Right renal cortex interstitium (tissue), 3 donors: ENCODE data around the gene RPL18A. TPM values are rescaled to one million over a fixed set of nuclear protein-coding genes. Genes with fewer than 3 reads are reported as not detected.

ENCODE experiments used
- DNase-seq, 3 donors: peaks; one replicate each; pipeline ENCODE4 v3.0.0-alpha.2; 2013; ENCODE audit warnings: low read depth in 3 of 3, low spot score in 2 of 3
- polyA plus RNA-seq, 3 donors: library from polyadenylated mRNA; unstranded; fragments of 120-200 nt; gene quantifications; one replicate each; pipeline ENCODE4 v1.2.1, GENCODE V29; 2013; ENCODE audit not compliant: insufficient read length in 3 of 3

The RPL18A gene
- 100 to 1,000 TPM; 782 to 939 (median 817) TPM for polyA plus RNA-seq

DNA sequence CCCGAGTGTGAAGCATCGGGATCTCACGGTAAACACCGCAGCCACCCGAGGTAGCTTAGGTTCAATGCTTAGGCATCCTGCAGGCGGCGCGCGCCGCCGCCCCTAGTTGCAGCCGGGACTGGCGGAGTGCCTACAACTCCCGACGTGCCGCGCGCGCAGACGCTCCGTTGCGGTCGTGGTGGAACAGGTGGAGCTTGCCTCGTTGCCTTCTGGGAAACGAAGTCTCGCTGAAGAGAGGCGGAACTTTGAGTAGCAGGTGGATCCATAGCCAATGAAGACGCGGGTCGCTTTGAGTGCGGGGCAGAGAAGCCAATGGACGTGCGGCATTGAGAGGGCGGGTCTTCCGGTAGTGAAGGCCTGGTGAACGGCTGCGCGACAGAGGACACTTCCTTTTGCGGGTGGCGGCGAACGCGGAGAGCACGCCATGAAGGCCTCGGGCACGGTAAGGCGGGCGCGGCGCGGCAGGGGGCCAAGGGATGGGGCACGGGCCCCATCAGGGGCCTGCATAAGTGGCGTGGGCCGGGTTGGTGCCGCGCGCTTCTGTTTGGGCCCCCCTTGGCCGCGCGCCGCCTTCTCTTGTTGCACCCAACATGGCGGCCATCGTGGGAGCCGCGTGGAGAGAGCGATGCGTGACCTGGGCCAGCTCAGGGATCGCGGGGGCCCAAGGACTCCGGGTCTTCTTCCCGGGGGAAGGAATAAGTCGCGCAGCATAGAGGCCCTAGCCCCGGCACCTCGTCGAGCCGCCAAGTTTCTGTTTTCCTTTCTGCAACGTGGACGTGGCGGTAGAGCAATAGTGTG is at the start of gene RPL18A:
Gene RPL18A, plus strand, starts transcription at position 378 of the 798 bp plus-strand sequence. Its CDS starts 47 bp downstream, at position 425.
- peak; percentile 96 to 97 (median 96) for DNase-seq

DNA sequence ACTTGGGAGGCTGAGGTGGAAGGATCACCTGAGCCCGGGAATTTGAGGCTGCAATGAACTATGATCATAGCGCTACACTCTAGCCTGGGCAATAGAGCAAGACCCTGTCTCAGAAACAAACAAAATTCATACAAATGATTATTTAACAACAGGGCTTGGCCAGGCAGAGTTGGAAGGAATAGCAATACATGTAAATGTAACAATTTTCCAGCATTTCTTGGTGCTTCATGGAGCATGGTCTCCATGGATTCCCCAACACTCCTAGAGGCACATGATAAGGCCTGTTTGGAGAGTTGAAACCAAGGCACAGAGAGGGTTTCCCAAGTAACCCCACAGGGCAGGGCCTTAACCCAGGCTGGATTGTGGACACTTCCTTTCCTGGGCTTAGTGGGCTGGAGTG is 48.6 kb upstream of the RPL18A start:
- no peak for DNase-seq

DNA sequence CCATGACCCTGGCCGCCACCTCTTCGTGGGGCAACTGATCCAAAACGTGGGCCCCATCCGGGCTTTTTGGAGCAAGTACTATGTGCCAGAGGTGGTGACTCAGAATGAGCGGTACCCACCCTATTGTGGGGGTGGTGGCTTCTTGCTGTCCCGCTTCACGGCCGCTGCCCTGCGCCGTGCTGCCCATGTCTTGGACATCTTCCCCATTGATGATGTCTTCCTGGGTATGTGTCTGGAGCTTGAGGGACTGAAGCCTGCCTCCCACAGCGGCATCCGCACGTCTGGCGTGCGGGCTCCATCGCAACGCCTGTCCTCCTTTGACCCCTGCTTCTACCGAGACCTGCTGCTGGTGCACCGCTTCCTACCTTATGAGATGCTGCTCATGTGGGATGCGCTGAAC is 48.0 kb upstream of the RPL18A start:
- DNase-seq: no peak

DNA sequence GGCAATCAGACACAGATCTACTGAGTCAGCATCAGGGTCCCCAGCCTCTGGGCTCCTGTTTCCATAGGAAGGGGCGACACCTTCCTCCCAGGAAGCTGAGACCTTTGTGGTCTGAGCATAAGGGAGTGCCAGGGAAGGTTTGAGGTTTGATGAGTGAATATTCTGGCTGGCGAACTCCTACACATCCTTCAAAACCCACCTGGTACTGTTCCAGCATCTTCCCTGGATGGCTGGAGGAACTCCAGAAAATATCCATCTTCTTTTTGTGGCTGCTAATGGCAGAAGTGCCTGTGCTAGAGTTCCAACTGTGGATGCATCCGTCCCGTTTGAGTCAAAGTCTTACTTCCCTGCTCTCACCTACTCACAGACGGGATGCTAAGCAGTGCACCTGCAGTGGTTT is 47.6 kb upstream of the RPL18A start:
- DNase-seq: no peak

DNA sequence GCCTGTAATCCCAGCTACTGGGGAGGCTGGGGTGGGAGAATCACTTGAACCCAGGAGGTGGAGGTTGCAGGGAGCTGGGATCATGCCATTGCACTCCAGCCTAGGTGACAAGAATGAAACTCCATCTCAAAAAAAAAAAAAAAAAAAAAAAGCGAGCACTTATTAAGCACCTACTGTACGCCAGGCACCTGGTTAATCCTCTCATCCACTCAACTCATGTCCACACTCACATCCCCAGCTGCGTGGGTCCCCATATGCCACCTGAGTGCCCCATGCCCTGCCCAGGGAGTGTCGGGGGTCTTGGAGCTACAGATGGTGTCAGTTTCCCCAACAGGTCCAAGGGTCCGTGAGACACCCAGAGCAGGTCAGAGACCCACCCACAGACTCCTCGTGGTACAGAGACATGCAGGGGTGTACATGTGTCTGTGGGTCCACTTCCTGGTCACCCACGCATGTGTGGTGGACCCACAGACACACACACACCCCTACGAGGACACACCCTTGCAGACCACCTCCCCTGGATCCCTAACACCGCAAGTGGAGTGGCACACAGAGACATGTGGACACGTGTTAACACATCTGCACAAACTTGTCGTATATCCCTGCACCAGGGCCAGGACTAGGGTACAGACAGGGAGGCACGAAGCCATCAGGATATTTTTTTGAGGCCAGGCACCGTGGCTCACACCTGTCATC is 41.9 kb upstream of the RPL18A start:
- DNase-seq: no peak

DNA sequence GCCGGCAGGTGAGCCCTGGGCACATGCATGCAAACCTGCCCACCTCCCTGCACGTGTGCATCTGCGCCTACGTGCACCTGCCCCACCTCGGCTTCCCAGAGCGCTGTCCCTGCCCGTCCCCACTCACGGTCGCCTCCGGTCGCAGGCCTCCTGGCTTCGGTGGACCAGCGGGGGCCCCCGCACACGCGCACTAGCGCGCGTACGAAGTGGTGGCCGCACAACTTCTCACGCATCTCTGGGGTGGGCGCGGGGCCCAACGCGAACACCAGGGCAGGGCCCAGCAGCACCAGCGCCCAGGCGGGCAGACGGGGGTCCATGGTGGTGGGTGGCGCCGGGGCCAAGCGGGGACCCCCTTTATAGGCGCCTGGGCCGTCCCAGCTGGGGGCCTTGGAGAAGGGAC is 38.5 kb upstream of the RPL18A start, which contains the start of gene INSL3:
Gene INSL3, minus strand, starts transcription at position 330 of the 400 bp plus-strand sequence. Its CDS starts 13 bp downstream, at position 317.
- no peak for DNase-seq

DNA sequence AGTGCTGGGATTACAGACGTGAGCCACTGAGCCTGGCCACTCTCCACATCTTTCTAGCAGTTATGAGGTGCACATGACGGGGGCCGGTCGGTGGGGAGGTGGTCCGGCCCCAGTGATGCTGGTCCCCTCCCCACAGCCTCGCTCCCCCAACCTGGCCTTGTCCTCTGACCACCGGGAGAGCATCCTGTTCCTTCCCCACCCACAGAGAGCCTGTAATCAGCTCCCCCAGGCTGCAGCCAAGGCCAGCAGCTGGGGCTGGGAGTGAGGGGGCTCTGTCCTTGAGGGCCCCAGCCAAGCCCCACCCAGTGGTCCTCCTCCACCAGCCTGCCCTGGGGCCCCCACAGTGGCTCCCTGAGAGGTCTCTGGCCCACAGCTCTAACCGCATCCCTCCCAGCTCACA is 35.4 kb upstream of the RPL18A start:
- no peak for DNase-seq

DNA sequence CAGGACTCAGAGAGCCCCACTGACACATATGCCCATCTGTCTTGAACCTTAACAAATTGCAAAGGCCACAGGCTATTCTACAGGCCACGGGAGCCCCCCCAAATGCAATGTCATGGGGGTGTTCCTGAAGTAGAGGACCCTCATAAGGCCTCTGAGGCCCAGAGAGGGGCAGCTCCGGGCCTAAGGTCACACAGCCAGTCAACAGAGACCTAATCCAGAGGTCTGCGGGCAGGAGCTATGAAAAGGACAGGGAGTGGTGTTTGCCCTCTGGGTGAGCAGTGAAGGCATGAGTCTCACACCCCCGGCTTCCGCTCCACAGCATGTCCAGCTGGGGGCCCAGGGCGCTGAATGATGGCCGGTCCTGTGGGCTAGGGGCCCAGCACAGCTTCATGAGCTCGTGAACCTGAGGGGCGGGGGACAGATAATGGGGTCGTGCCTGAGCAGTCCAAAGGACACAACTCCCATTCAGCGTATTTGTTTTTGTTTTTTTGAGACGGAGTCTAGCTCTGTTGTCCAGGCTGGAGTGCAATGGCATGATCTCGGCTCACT is 33.1 kb upstream of the RPL18A start:
- no peak for DNase-seq

DNA sequence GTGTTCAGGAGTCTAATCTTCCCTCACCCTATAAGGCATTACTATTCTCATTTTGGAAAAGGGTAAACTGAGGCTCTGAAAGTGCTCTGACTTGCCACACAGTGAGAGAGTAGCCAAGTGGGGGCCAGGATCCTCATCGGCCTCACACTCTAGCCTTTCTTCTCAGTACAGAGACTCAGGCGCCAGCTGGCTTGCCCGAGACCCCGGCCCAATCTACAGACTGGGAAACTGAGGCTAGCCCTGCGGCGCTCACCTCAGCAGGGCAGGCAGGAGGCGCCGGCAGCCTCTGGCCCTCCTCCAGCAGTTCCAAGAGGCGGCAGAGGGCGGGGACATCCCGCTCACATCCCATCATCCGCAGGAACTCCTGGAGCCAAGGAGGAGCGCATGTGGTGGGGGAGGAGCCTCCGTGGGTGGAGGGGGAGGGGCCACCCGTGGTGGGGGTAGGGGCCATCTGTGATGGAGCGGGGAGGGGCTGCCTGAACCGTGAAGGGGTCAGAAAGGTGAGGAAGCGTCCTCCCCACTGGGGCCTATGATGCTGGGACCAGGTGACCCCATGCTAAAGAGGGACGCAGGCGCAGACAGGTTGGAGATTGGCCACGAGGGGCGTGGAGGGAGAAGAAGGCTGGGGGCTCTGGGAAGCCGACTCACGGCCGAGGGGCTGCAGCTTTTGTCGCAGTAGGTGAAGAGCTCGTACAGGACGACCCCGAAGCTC is 29.7 kb upstream of the RPL18A start:
- DNase-seq: peak in 1 of 3 donors; percentile 16

DNA sequence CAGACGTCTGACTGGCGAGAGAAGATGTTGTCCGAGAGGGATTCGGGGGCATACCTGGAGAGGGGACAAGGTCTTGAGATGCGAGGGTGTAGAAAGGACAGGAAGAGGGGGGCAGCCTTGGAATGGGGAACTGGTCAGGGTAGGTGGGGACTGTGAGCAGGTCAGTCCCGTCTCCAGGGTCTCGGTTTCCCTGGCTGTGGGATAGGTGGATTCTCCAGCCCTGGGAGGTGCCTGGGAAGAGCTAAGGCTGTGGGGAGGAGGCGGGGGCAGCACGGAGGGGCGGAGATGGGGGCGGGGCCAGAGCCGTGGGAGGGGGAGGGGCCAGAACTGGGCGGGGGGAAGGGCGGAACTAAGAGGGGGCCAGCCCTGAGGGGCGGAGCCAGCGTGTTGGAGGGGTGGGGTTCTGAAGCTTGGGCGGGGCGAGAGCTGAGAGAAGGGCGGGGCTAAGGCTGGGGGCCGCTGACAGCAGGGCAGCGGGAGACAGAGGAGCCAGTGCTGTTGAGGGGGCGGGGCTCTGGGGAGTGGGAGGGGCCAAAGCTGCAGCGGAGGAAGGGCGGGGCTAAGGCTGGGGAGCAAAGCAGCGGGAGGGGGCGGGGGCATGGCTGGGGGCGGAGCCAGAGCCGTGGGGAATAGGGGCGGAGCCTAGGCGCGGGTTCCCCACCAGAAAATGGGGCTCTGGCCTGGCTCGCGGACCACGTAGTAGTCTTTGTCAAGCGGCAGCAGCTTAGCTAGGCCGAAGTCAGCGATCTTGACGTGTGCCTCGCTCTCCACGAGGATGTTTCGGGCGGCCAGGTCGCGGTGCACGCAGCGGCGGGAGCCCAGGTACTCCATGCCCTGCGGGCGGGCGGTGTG is 28.9 kb upstream of the RPL18A start:
- DNase-seq: peak in 1 of 3 donors; percentile 21

DNA sequence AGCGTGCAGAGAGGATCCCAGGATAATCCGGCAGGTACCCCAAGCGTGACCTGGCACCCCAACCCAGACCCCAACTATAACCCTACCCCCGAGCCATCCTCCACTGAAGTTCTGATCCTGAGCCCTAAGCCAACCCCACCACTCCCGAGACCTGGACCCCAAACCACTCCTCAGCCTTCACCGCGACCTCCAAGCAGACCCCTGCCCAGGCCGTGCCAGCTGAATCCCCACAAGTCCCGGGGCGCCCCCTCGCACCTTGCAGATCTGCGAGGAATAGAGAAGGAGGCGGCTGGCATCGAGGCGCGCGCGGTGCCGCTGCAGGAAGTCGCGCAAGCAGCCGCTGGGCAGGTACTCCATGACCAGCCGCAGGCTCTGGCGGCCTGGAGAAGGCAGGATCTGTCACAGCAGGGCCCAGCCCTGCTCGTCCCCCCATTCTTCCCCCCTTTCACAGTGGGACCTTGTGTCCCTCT is 28.3 kb upstream of the RPL18A start:
- no peak for DNase-seq

DNA sequence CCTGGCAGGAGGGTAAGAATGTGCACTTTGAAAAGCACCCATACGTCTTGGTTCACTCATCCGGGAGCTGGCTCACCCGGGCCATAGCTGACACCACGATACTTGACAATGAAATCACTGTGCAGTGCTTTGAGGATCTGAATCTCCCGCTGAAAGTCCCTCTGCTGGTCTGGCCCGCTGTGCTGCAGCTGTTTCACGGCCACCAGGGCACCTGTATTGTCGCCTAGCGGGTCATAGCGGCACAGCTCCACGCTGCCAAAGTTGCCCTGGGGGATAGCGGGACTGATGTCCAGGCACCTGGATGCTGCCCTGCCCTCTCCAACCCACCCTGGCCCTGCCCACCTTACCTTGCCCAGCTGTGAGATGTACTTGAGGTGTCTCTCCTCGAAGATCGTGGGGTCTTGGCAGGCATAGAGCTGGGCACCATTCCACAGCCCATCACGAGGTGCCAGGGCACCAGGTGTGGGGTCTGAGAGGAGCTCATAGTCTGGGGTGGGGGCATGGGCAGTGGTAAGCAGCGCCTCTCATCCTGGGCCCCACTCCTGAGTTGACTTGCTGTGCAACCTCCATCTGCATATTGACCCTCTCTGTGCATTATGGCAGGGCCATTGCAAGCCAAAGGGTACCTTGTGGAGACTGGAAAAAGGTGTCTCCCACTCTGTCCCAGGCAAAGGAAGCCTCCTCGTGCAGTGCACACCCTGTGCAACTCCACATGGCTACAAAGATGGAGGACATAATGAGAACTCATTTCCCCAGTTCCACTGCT is 27.1 kb upstream of the RPL18A start:
- no peak for DNase-seq

DNA sequence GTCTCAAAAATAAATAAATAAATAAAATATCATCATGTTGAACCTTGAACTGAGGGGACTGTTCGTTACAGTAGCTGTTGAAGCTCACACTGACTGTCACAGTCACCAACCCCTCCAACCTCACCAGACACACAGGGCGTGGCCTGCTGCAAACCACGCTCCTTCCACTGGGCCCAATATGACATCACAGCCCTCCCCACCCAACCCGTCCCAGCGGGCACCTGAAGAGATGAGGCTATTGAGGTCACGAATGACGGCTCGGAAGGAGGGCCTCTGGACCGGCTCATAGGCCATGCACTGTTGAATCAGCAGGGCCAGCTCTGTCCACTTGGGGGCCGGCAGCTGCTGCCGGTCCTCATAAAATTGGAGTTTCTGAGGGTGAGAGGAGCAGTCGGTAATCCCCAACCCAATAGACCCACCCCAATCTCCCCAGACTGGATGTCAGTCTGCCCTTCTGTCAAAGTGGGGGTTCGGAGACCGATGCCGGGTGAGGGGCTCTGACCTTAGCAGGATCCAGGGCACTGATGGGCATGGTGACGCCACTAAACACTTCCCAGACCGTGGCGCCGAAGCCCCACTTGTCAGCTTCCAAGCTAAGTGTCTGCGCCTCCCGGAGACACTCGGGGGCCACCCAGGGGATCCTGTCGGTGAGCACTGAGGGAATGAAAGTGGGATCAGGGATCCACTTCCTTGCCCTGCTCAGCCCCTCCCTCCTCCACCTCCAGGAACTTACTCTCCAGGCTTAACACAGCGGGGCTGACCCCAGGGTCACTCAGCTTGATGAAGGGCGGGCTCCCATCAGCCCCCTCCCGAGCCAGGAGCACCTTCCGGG is 25.1 kb upstream of the RPL18A start:
- no peak for DNase-seq

DNA sequence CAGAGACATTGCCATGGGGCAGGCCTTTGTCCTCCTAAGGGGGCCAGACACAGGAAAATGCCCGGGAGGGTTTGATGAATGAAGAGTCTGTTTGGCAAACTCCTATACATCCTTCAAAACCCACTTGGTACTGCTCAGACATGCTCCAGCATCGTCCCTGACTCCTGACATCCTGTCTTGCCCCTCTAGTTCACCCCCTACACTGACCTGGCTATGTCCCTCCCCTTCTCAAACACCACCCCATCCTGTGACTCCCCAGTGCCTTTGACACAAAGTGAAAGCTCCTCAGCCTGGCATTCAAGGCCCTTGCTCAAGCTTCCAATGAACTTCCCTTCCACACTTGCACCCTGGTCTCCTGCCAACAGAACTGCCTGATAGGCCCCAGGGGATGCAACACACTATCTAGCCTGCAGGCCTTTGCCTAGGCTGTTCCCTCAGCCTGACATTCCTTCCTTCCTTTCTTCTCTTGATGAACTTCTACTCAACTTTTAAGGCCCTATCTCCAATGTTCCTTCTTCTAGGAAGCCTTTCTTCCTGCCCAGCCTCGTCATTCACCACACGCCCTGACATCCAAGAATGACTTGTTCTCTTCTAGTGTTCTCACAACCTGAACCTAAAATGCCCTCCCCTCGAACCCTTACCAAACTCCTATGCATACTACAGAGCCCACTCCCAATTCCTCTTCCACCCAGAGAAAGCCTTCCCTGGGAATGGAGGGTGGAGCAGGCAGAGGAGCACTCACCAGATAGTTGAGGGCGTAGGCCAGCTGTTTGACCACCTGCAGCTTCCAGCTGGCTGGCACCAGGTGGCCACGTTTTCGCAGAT is 24.3 kb upstream of the RPL18A start:
- no peak for DNase-seq

DNA sequence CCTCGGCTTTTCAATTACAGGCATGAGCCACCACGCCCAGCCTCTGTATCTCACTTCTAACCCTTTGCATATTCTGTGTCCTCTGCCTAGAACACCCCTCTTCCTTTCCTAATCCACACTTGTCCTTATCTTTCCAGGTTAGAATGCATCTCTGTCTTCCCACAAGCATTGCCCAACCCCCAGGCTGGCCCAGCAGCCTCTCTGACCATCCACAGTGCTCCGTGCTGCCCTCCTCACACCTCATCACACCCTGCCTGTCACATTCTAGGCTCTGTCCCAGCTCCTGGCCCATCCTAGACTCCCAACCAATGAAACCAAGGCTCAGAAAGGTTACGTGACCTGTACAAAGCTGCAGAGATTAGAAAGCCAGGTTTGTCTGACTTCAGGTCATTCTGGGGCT is 23.2 kb upstream of the RPL18A start:
- DNase-seq: no peak

DNA sequence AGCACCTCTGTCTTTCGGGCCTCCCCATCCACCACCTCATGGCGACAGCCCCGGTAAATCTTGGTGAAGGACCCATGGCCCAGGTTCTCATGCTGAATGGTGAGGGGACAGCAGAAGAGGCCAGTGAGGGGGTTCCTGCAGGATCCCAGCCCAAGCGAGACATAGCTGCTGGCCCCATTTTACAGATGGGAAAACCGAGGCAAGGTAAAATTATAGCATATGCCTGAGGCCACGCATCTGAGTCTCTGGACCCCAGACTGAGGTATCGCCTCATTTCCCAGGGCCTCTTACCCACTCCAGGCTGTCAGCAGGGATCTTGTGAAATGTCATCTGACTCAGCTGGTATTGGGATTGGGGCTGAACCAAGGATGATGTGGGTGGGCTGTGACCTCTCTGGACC is 21.7 kb upstream of the RPL18A start:
- DNase-seq: no peak

DNA sequence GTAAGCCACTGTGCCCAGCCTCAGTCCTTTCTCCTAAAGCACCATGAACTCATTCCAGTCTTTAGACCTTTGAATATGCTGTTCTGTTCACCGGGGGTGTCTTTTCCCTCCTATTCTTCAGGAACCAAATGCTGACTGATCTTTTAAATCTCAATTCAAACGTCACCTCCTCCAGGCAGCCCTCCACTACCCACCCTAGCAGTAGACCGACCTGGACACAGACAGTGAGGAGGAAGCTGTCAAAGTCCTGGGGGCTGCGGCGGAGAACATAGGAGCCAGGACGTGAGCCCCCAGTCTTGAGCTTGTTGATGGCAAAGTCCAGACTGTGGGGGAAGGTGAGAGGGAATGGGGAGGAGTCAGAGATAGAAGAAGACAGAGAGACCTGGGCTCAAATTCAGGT is 19.7 kb upstream of the RPL18A start:
- DNase-seq: no peak
